GM12865 (cell line): ENCODE results near the gene FARP1.

ENCODE experiments used
- DNase-seq: peaks from one replicate; pipeline ENCODE4 v3.0.0; 2010; ENCODE audit warnings: low read depth
- H3K4me3 ChIP-seq: 2 replicates; pipeline ENCODE4 v1.5.1; 2011; ENCODE audit warnings: mild to moderate bottlenecking, low read depth, low read length, control low read depth
- TF ChIP-seq, protein P1 (sequence below): IDR thresholded peaks from 2 replicates; pipeline ENCODE4 v1.5.1; 2011; ENCODE audit warnings: low read length, control low read depth, low read depth, inconsistent platforms; ENCODE audit not compliant: insufficient read depth; ENCODE audit errors: missing control alignments

The FARP1 gene

DNA sequence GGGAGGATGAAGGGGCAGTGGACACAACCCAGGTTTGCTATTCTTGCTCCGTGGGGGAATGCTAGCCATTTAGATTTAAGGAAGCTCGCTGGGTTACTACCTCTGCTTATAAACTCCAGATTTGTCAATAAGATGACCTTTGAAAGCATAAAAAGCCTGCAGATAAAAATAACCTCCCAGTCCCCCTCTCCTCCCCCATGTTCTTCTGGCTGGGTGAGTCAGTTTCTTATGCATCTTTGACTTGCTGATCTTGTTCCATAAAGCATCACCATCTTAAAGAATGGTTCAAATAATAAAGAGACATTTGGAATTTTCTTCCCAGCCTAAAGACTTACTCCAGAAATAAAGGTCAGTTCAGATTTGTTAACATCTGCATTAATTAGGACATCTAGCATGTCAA lies 152.5 kb downstream of the FARP1 start:
- TF ChIP-seq, protein P1, sequence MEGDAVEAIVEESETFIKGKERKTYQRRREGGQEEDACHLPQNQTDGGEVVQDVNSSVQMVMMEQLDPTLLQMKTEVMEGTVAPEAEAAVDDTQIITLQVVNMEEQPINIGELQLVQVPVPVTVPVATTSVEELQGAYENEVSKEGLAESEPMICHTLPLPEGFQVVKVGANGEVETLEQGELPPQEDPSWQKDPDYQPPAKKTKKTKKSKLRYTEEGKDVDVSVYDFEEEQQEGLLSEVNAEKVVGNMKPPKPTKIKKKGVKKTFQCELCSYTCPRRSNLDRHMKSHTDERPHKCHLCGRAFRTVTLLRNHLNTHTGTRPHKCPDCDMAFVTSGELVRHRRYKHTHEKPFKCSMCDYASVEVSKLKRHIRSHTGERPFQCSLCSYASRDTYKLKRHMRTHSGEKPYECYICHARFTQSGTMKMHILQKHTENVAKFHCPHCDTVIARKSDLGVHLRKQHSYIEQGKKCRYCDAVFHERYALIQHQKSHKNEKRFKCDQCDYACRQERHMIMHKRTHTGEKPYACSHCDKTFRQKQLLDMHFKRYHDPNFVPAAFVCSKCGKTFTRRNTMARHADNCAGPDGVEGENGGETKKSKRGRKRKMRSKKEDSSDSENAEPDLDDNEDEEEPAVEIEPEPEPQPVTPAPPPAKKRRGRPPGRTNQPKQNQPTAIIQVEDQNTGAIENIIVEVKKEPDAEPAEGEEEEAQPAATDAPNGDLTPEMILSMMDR, result no peak
- no peak for DNase-seq
- no peak overlapping the region for H3K4me3 ChIP-seq

GRCh38 chr13:98297051-98297450 lies 154.2 kb downstream of the FARP1 start:
- no peak overlapping the region for H3K4me3 ChIP-seq
- TF ChIP-seq, protein P1, result no peak
- no peak for DNase-seq

DNA sequence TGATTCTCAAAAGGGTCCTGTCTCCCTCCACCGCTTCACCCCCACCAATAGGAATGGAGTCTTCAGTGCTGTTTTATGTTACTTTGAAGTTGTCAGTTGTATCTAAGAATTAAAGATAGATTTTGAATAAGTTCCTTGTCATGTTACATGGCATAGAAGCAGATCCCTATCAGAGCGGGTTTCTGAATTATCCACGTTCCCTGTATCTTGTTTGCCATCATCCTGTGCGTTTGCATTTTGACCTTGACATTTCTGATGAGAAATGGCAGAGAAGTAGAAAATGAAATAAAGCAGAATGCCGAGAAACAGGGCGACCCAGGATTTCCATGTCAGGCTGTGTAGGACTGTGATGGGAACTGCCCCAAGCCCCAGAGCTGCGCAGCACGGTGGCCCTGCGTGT lies 154.9 kb downstream of the FARP1 start:
- H3K4me3 ChIP-seq, result no peak overlapping the region
- TF ChIP-seq, protein P1, result no peak
- DNase-seq, result no peak

- TF ChIP-seq, protein P1, result no peak
- H3K4me3 ChIP-seq, result no peak overlapping the region
- DNase-seq, result no peak
These were observed 155.7 kb downstream of the FARP1 start for GRCh38 chr13:98298599-98298998.

DNA sequence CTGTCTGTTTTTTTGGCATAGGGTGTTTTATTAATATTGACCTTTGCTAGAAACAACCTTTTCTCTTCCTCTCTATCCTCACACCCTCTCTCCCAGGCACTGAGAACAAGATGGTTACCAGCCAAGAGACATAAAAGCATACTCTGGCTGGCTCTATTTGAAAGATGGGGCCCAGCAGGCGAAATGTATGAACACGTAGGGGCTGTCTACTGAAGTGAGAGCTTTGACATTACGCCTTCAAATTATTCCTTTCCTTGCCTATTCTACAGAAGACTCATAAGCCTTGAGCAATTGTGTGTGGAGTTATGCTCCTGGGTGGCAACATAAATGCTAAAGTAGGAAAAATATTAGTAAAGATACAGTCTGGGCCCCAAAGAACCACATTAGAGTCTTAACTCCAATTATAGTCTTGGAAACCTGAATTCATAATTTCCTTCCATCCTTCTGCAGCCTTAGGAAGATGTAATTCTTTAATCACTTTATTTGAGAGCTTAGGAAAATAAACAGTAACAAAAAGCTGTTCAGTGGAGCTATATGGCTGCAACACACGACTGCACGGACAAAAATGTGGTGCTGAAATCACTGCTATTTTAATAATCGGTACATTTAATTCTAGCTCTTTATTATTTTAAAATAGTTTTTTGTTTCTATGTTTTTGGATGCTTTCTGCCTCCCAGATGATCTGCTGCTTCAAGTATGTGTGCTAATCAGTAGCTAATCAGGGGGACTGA lies 156.5 kb downstream of the FARP1 start:
- DNase-seq, result no peak
- TF ChIP-seq, protein P1, result no peak
- H3K4me3 ChIP-seq, result no peak overlapping the region

DNA sequence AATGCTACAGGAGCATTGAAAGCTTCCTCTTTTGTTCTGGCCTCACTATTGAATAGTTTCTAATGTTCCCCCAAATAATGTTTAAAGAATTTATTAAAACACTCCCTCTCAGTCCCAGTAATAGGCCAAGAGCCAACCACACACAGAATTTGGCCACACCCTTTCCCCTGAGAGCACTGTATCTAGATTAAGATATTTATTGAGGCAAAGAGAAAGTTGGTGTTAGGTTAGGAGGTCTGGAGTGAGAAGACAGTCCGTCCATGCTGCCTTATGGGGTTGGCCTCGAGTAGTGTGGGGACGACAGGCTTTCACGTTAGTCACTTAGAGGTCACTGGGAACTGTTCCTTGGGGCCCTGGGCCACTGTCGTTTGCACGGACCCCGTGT lies 157.1 kb downstream of the FARP1 start:
- TF ChIP-seq, protein P1, result no peak
- no peak overlapping the region for H3K4me3 ChIP-seq
- no peak for DNase-seq
